NCI-H345 (cell line): Measurements from ENCODE around the gene PAQR4.

ENCODE experiments used
- DNase-seq: peaks from one replicate; lab custom pipeline; 2025; lab: John Stamatoyannopoulos, UW

Gene PAQR4

DNA sequence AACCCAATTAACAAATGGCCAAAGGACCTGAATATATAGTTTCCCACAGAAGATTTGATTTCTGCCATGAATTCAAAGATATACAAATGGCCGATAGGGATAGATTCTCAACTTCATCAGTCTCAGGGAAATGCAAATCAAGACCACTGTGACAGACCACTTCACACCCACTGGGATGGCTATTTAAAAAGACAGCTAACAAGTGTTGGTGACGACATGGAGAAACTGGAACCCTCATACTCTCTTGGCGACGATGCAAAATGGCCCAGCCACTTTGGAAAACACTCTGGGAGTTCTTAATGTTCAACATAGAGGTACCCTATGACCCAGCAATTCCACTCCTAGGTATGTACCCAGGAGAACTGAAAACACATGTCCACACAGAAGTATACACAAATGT lies 22.5 kb upstream of the PAQR4 start:
- DNase-seq = no peak

GRCh38 chr16:2948807-2949704 lies 20.1 kb upstream of the PAQR4 start:
- DNase-seq = no peak

DNA sequence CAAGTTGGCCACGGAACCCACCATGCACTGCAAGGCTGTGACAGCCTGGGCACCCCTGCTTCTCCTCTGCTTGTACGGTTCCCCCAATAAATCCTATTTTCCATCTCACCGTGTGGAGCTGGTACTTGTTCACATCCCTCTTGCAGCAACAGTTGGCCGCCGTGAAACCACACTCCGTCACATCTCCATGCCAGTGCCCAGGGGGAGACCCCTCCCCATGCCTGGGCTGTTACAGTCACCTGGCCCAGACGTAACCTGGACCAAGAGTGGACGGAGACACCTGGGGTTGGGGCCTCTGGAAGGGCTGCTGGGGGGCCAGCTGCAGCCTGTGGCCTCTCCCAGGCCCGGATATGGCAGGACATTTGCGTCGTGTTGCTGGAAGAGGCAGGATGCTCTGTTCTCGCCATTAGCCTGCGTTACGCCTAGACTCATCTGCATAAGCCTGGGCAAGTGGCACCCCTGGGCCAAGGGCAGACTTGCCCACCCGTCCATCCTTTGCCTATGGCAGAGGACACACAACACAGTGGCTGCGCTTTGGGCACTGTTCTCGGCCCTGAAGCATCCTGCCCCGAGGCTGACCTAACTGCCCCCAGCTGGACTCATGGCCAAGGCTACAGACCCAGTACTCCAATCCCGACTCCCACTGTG lies 19.3 kb upstream of the PAQR4 start:
- no peak for DNase-seq

DNA sequence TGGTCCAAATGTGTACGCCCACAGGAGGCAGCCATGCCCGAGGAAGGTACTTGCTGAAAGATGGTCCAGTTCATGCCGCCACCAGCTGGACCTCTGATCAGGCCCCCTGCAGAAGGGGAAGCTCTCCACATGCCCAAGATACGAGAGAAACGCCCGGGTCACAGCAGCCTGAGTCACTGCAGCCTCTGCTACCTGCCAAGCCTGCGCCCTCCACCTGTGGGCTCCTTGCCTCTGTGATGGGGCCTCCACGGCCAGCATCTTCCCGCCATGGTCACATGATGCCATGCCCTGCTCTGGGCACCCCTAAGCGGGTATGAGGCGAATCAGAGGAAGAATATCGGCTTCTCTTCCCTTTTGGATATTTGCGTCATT lies 18.8 kb upstream of the PAQR4 start:
- no peak for DNase-seq

GRCh38 chr16:2950773-2951172 lies 18.4 kb upstream of the PAQR4 start:
- DNase-seq = no peak

- DNase-seq = peak; percentile 89
Measured at GRCh38 chr16:2952679-2953078, 16.5 kb upstream of the PAQR4 start.

DNA sequence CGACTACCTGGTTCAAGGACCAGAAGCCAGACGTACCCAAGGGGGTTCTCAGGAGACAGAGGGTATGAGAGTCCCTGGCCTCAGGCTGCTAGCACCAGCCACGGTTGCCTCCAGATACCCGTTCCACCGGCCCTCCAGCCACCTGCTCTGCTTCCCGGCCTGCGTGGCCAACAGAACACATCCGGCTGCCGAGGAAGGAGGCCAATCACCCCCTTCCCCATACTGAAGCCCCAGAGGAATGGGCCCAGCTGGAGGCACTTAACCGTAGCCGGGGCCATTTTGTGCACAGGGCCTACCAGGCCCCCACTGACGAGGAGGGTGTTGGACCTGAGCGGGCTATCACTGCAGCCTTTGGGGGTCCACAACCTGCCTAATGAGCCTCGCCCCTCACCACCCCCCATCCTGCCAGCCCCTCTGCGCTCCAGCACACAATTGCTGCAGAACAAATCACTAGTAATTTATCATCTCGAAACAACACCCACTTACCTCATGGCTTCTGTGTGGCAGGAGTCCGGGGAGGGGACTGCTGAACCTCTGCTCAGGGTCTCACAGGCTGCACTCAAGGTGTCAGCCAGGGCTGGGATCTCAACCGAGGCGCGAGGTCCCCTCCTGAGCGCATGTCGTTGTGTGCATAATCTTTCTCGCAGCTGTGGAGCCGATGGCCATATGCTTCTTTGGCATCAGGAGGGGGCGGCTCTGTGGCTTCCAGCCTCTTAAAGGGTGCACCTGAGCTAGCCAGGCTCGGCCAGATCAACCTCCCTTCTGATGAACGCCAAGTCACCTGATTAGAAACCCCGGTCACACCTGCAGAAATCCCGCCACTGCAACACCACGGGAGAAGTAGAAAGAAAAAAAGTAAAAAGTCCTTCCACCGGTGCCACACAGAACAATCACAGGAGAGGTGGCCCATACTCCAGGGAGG lies 15.2 kb upstream of the PAQR4 start:
- no peak for DNase-seq

DNA sequence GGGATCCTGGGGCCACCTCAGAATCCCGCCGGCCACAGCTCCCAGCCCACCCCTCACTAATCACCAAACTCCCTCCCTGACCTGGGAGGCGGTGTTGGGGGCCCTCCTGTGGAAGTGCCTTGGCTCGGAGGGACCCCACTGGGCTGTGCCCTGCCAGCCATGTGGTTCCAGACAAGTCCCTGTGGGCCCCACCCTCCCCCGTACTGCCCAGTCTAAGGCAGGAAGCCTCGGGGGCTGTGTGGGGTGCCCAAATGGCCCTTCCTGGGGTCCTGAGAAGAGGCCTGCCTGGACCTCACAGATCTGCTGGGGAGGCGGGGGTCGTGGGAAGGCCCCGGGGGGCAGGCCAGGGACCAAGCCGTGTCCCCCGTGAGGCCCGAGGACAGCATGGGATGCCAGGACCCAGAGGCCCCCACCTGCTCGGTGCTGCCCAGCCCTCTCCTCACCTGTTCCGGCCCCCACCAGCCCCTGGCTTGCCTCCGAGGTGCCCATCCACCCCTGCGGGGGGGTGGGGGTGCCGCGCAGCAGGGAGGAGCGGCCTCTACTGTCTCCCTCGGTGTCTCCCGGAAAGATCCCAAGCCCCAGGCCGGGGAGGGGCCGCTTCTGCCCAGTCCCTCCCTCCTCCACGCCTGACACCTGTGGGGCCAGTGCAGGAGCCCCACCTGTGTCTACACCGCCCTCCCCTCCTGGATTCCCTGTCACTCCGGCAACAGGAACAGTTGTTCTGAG lies 14.3 kb upstream of the PAQR4 start:
- no peak for DNase-seq

DNA sequence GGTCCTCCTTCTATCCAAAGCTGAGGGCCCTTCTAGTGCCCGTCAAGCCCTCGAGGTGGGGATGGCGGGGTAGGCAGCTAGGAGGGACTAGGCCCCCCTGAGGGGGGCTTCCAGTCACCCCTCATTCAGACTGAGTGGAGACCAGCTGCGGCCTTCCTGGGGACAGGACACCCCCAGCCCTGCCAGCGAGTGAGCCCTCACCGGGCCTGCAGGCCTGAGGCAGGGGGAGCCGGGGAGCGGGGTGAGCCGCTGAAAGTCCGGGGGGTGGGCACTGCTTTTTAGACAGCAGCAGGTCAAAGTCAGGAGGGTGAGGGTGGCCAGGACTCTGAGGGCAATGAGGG lies 13.7 kb upstream of the PAQR4 start:
- DNase-seq = no peak

DNA sequence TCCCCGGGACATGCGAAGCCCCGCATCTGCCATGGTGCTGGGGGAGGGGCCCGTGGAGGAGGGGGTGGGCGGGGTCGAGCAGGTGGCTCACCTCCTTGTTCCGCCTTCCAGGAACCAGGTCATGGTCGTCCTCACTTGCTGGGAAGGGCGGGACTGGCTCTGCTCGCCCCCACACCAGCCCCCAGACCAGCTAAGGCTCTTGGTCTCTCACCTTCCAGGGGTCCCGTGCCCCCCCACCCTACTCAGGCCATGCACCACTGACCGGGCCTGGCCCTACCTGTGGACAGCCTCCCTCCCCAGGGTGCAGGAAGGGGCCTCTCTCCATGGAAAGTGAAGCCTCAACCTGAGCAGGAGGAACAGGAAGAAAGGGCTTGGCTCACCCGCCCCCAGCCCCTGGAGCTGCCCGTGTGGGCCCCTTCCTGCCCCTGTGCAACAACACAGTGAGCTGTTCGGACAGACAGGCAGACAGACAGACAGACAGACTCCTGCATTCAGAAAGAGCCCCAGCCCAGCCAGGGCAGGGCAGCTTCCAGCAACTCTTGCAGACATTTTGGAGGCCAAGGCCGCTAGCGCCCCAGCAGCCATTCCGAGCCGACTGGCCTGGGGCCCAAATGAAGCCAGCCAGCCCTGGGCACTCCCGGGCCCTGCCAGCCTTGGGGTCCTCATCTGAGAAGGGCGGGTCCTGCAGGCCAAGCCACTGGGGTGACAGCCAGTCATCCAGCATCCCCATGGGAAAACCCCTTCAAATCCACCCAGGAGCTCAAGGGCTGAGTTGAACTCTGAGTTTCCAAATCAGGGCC lies 13.2 kb upstream of the PAQR4 start:
- no peak for DNase-seq

DNA sequence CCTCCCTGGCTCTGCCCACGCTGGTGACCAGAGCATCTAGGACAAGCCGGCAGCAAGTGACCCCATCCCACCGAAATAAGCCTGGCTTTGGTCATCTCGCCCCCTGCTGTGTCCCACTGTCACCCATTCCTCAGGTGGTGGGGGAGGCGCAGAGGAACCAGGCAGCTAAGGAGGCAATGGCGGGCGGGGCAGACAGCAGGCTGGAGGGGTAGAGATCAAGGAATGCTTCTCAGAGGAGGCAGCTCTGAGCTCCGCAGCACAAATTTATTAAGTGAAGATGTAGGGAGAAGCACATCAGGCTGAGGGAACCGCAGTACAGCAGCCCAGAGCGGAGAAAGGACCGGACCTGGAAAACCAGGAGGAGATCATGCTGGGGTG lies 12.6 kb upstream of the PAQR4 start:
- no peak for DNase-seq

GRCh38 chr16:2959206-2959605 lies 9.9 kb upstream of the PAQR4 start:
- no peak for DNase-seq

DNA sequence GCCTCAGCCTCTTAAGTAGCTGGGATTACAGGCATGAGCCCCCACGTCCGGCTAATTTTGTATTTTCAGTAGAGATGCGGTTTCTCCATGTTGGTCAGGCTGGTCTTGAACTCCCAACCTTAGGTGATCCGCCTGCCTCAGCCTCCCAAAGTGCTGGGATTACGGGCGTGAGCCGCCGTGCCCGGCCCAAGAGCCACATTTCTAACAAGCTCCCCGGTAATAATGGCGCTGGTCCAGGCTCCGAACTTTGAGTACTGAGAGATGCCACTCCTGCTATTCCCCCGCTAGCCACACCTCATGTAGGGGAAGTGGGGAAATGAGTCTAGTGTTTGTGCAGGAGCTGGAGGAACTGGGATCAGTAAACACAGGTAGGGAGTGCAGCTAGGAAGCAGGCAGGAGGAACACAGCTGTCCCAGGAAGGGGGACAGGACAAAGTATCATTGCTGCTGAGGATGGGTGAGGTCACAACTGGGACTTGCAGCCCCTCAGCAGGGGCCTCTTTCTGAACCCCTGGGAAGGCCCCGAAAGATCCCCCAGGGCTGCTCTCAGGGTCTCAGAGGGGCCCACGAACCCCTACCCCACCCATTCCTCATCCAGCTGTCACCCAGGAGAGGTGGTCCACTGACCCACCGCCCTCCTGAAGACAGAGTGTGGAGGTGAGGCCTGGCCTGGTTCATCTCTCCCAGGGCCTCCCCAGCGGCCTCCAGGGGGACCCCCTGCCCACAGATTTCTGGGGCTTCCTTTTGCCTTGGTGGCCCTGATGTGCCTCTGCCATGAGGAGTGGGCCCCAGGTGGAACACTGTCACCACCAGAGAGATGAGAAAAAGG lies 8.8 kb upstream of the PAQR4 start:
- no peak for DNase-seq

GRCh38 chr16:2962334-2963073 lies 6.6 kb upstream of the PAQR4 start:
- no peak for DNase-seq

DNA sequence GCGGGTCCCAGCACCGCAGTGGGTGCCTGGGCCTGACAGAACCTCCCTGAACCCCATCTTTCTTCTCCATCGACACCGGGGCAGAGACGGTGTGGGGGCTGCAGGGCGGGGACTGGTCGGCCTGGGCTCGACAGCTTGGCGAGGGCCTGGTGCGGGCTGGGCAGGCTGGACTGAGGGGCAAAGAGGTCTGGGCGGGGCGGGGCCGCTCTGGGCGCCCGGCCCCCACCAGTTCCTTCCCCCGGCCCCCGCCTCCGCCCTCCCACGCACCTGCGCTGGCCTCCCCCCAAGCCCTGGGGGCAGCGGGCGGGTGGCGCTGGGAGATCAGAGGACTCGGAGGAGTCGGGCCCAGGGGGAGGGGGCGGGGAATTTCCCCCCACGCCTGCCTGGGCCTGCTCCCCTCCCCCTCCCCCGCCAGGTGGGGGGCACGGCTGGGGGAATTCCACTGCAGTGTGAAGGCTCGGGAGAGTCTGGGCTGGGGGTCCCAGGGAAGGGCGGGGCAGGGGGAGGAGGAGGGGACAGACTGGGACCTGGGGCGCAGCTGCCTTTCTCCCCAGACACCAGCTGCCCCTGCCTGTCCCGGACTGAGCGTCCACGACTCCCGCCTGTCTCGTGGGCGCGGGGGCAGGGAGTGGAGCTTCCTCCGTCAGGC lies 6.0 kb upstream of the PAQR4 start:
- peak; percentile 47 for DNase-seq

GRCh38 chr16:2963723-2964474 lies 5.2 kb upstream of the PAQR4 start, which contains the start of gene KREMEN2:
Gene KREMEN2, plus strand, starts transcription at chr16:2964275. Its CDS starts 246 bp downstream, at chr16:2964521.
- peak; percentile 88 for DNase-seq

GRCh38 chr16:2964475-2965336 lies 4.4 kb upstream of the PAQR4 start:
- peak; percentile 90 for DNase-seq
